Neural progenitor cell (in vitro differentiated cells): ENCODE measurements around the gene MICAL2. TPM values are rescaled to one million over a fixed set of nuclear protein-coding genes. Genes with fewer than 3 reads are reported as not detected.

ENCODE experiments used
- DNase-seq: peaks from one replicate; pipeline ENCODE4 v3.0.0-alpha.2; 2016; ENCODE audit warnings: low spot score
- H2AFZ ChIP-seq: fragments of 200-600 bp; sonication (generic); replicated peaks from 2 replicates; pipeline ENCODE4 v1.6.1; 2016; ENCODE audit warnings: antibody characterized with exemption
- H3F3A ChIP-seq: fragments of 200-600 bp; sonication (generic); 2 replicates; pipeline ENCODE4 v1.6.1; 2016; ENCODE audit warnings: antibody characterized with exemption, low read depth
- H3K27ac ChIP-seq: fragments of 200-600 bp; sonication (generic); 2 replicates; pipeline ENCODE4 v1.5.1; 2016; ENCODE audit warnings: mild to moderate bottlenecking
- H3K27me3 ChIP-seq: fragments of 200-600 bp; sonication (generic); 2 replicates; pipeline ENCODE4 v1.6.1; 2016; ENCODE audit warnings: mild to moderate bottlenecking, moderate library complexity
- H3K36me3 ChIP-seq: fragments of 200-600 bp; sonication (generic); 2 replicates; pipeline ENCODE4 v1.5.1; 2016
- H3K4me1 ChIP-seq: fragments of 200-600 bp; sonication (generic); 2 replicates; pipeline ENCODE4 v1.6.1; 2016; ENCODE audit warnings: mixed run types
- H3K4me2 ChIP-seq: fragments of 200-600 bp; sonication (generic); 2 replicates; pipeline ENCODE4 v1.6.1; 2016
- H3K4me3 ChIP-seq: fragments of 200-600 bp; sonication (generic); 2 replicates; pipeline ENCODE4 v1.5.1; 2016
- H3K79me2 ChIP-seq: fragments of 200-600 bp; sonication (generic); 2 replicates; pipeline ENCODE4 v1.6.1; 2016; ENCODE audit warnings: low read depth
- H3K9ac ChIP-seq: fragments of 200-600 bp; sonication (generic); 2 replicates; pipeline ENCODE4 v1.6.1; 2016
- H3K9me3 ChIP-seq: fragments of 200-600 bp; sonication (generic); 2 replicates; pipeline ENCODE4 v1.5.1; 2016; ENCODE audit warnings: low read depth
- H4K20me1 ChIP-seq: fragments of 200-600 bp; sonication (generic); 2 replicates; pipeline ENCODE4 v1.6.1; 2016; ENCODE audit warnings: low read depth
- H3K27ac Mint-ChIP-seq: 3 replicates; pipeline ENCODE4 v1.8.0; 2021; ENCODE audit warnings: mixed read lengths
- H3K27me3 Mint-ChIP-seq: 2 replicates; pipeline ENCODE4 v1.8.0; 2022; ENCODE audit warnings: low read depth, mild to moderate bottlenecking, inconsistent platforms, moderate library complexity, mixed read lengths; ENCODE audit not compliant: insufficient read depth
- H3K36me3 Mint-ChIP-seq: 3 replicates; pipeline ENCODE4 v1.8.0; 2021; ENCODE audit warnings: mixed read lengths
- H3K4me1 Mint-ChIP-seq: 3 replicates; pipeline ENCODE4 v1.8.0; 2021; ENCODE audit warnings: mixed read lengths
- H3K4me3 Mint-ChIP-seq: 3 replicates; pipeline ENCODE4 v1.8.0; 2021; ENCODE audit warnings: mild to moderate bottlenecking, moderate library complexity, mixed read lengths
- H3K9me3 Mint-ChIP-seq: 3 replicates; pipeline ENCODE4 v1.8.0; 2020; ENCODE audit warnings: mixed read lengths
- CTCF ChIP-seq: fragments of 200-600 bp; sonication (generic); IDR thresholded peaks from 2 replicates; pipeline ENCODE4 v1.5.1; 2017; ENCODE audit warnings: antibody characterized with exemption, mild to moderate bottlenecking
- EZH2 ChIP-seq: fragments of 200-600 bp; sonication (generic); IDR thresholded peaks from 2 replicates; pipeline ENCODE4 v1.6.1; 2017; ENCODE audit warnings: antibody characterized with exemption, mild to moderate bottlenecking, moderate library complexity
- EZH2phosphoT487 ChIP-seq: fragments of 200-600 bp; sonication (generic); IDR thresholded peaks from 2 replicates; pipeline ENCODE4 v1.6.1; 2017; ENCODE audit warnings: antibody characterized with exemption
- total RNA-seq: library from RNA; depleted of rRNA; stranded (reverse); fragments of >200 nt; gene quantifications from 2 replicates; pipeline ENCODE4 v1.2.3, GENCODE V29; 2015; ENCODE audit warnings: low replicate concordance

MICAL2 gene
- total RNA-seq, 1 donor from 2014 or later: 0.60 TPM

GRCh38 chr11:12274056-12274455 lies 163.7 kb downstream of the MICAL2 start:
- no peaks in the 10 kb centered on the region for H3K9me3 Mint-ChIP-seq
- no peak overlapping the region for H3K4me3 ChIP-seq
- no peak overlapping the region for H3K27ac Mint-ChIP-seq
- no peaks in the 10 kb centered on the region for H3K79me2 ChIP-seq
- DNase-seq: no peak
- no peaks in the 10 kb centered on the region for H3K9me3 ChIP-seq
- H2AFZ ChIP-seq: no peak overlapping the region
- peaks cover 14% of the 10 kb centered on the region for H3K4me1 Mint-ChIP-seq
- no peaks in the 10 kb centered on the region for H3F3A ChIP-seq
- H3K4me1 ChIP-seq: no peaks in the 10 kb centered on the region
- no peak overlapping the region for H3K4me3 Mint-ChIP-seq
- no peak overlapping the region for H3K9ac ChIP-seq
- no peaks in the 10 kb centered on the region for H3K36me3 Mint-ChIP-seq
- TF ChIP-seq EZH2 (no peak), CTCF (no peak), EZH2phosphoT487 (no peak)
- peaks cover 14% of the 10 kb centered on the region for H3K27me3 Mint-ChIP-seq
- H3K27ac ChIP-seq: no peak overlapping the region
- no peaks in the 10 kb centered on the region for H3K27me3 ChIP-seq
- no peaks in the 10 kb centered on the region for H3K36me3 ChIP-seq
- no peak overlapping the region for H3K4me2 ChIP-seq
- no peaks in the 10 kb centered on the region for H4K20me1 ChIP-seq

GRCh38 chr11:12274558-12275197 lies 164.3 kb downstream of the MICAL2 start:
- no peaks in the 10 kb centered on the region for H3K4me1 ChIP-seq
- Mint-ChIP-seq H3K4me1 (peaks cover 11% of the 10 kb centered on the region), H3K4me3 (no peak overlapping the region), H3K9me3 (no peaks in the 10 kb centered on the region), H3K27me3 (peaks cover 14% of the 10 kb centered on the region), H3K36me3 (no peaks in the 10 kb centered on the region), H3K27ac (no peak overlapping the region)
- H3K9me3 ChIP-seq: no peaks in the 10 kb centered on the region
- no peak overlapping the region for H3K9ac ChIP-seq
- no peaks in the 10 kb centered on the region for H3K79me2 ChIP-seq
- no peak overlapping the region for H2AFZ ChIP-seq
- H3F3A ChIP-seq: no peaks in the 10 kb centered on the region
- no peak overlapping the region for H3K4me3 ChIP-seq
- H3K27me3 ChIP-seq: no peaks in the 10 kb centered on the region
- no peaks in the 10 kb centered on the region for H4K20me1 ChIP-seq
- H3K4me2 ChIP-seq: no peak overlapping the region
- DNase-seq: no peak
- no peaks in the 10 kb centered on the region for H3K36me3 ChIP-seq
- TF ChIP-seq EZH2 (no peak), CTCF (no peak), EZH2phosphoT487 (no peak)
- H3K27ac ChIP-seq: no peak overlapping the region

GRCh38 chr11:12275818-12276217 lies 165.4 kb downstream of the MICAL2 start:
- Mint-ChIP-seq H3K4me3 (no peak overlapping the region), H3K27me3 (peaks cover 16% of the 10 kb centered on the region), H3K36me3 (no peaks in the 10 kb centered on the region), H3K4me1 (peaks cover 11% of the 10 kb centered on the region), H3K27ac (no peak overlapping the region), H3K9me3 (no peaks in the 10 kb centered on the region)
- no peak for TF ChIP-seq EZH2
- no peak for TF ChIP-seq EZH2phosphoT487
- no peak for TF ChIP-seq CTCF
- H3K9ac ChIP-seq: no peak overlapping the region
- no peaks in the 10 kb centered on the region for H3K27me3 ChIP-seq
- no peaks in the 10 kb centered on the region for H3K79me2 ChIP-seq
- H3F3A ChIP-seq: no peaks in the 10 kb centered on the region
- H3K27ac ChIP-seq: no peak overlapping the region
- H3K36me3 ChIP-seq: no peaks in the 10 kb centered on the region
- no peak overlapping the region for H2AFZ ChIP-seq
- no peak overlapping the region for H3K4me3 ChIP-seq
- H3K4me2 ChIP-seq: no peak overlapping the region
- no peaks in the 10 kb centered on the region for H4K20me1 ChIP-seq
- DNase-seq: no peak
- H3K4me1 ChIP-seq: peaks cover 4% of the 10 kb centered on the region
- H3K9me3 ChIP-seq: no peaks in the 10 kb centered on the region
